Measurements from ENCODE around the gene TTLL5.

DNA sequence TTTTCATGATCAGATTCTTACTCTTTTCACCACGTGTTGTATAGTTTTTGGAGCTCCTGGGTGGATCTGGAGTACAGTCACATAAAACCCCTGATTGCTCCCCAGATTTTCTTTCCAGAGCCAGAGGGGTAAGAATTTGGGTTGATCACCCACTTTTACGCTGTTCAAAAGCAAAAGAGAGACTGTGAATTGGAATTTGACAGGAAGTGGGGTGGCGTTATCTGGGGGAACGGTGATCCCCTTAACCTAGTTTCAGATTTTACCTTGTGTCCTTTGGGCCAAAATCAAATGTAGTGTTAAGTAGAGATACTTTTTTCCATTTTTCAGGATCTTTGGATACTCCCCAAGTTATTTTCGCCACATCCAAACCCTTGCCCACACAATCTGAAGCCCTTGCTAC lies 245.2 kb downstream of the TTLL5 start:
- TF ChIP-seq ZNF232 (CRISPR knock-in tag; IDR thresholded peaks at IDR 0.05; ENCODE audit: borderline replicate concordance), result no peak
- TF ChIP-seq ZBTB40 (IDR thresholded peaks at IDR 0.05), result no peak
- no peak for TF ChIP-seq ZBTB40 (CRISPR knock-in tag; IDR thresholded peaks at IDR 0.05)
- no peak for TF ChIP-seq CBFB (CRISPR knock-in tag; IDR thresholded peaks at IDR 0.05)
- no peak for TF ChIP-seq MXI1 (IDR thresholded peaks at IDR 0.05; ENCODE audit: borderline replicate concordance, low read depth, low read length)
